ENCODE measurements around the gene TLR3. TPM values are rescaled to one million over a fixed set of nuclear protein-coding genes. Genes with fewer than 3 reads are reported as not detected.
"Not testable (repeated sequence)": the region's sequence is repeated elsewhere in the genome, so short reads cannot be mapped to it uniquely, and the experiment has no call there.

The TLR3 gene
- 0.31 and 3.9 TPM in 2 replicates for total RNA-seq (2014; rRNA removed; shearing (Covaris generic))

DNA sequence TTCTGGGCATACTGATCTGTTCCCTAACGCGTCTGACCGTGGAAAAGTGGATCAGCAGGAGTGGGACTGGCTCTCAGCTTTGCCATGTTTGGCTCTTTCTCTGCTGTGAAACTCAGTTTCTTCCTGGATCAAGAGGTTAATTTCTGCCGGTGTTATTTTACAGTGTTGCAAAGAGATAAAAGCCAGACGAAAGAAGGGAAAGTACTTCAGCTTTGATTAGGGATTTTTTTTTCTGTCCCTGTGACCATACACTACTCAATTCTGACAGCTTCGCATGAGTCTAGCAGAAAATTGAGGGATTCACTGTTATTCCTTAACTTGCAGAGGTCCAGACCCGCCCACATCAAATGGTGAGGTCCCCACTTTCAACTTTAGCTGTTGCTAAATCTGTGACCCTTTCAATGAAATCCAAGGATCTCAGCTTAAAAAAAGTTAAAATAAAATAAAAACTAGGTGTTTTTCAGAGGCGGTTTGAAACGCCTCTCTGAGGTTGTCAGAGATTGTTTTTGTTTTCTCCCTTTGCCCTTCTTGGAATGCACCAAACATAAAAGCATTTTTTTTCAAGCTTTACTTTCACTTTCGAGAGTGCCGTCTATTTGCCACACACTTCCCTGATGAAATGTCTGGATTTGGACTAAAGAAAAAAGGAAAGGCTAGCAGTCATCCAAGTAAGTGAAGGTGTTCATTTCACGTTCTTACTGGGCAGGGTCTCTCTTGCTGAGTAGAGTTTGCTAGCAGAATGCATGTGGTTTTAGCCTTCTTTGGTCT is at the start of gene TLR3:
TLR3 (plus strand) TSS at position 576 of the 768 bp plus-strand sequence. CDS start 7,464 bp downstream, outside the sequence.
- in situ Hi-C loops (cut with HindIII; ENCODE audit: low sequenced_read_pairs) = no loop called here
- DNase-seq (ENCODE audit: low spot score) = peak; percentile 8

DNA sequence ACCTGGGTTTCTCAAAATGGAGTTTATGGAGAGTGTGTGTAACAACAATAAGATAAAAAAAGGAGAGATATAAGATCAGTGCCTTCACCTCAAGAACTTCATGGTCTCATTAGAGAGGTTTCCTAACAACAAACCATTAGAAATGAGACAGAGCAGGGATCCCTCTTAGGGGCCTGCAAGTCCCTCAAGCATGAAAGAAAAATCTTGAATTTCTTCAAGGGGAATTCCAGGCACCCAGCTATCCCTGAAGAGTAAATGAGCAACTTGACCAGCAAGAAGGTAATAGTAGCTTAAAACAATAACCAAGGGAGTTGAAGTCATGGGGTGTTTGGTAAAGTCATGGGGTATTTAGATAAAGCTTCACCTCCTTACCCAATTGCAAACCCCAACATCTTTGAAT is 49.7 kb upstream of the TLR3 start:
- no peak for DNase-seq (ENCODE audit: low spot score)
- in situ Hi-C loops (cut with HindIII; ENCODE audit: low sequenced_read_pairs) = no loop called here

DNA sequence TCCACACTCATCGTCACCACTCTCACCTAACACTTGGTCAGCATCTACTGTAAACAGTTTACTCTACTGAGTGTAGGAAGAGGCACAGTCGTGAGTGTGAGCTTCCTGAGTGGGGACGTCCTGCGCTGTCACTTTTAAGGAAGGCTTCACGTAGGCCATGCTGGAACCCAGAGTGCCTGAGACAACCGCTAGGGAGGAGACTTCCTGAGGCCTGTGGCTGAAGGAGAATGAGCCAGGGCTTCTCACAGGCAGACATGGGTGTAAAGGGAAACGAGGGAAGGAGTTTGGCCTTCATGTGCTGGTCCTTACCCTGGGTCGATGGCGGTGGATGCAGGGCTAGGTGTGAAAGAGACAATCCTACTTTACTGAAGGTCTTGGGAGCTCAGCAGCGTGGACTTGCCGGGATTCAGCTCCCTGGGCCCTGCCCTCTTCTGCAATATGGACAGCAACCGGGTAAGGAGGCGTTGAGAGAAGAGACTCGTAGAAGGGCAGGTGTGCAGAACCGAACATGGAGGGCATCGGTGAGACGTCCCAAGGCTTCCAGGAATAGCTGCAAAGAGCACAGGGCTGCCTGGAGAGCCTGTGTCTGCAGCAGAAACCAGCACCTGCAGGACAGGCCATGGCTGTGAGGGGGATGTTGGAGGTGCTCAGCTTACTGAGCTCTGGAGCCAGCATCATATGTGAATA is 48.7 kb upstream of the TLR3 start:
- in situ Hi-C loops (cut with HindIII; ENCODE audit: low sequenced_read_pairs) = no loop called here
- DNase-seq (ENCODE audit: low spot score) = no peak

DNA sequence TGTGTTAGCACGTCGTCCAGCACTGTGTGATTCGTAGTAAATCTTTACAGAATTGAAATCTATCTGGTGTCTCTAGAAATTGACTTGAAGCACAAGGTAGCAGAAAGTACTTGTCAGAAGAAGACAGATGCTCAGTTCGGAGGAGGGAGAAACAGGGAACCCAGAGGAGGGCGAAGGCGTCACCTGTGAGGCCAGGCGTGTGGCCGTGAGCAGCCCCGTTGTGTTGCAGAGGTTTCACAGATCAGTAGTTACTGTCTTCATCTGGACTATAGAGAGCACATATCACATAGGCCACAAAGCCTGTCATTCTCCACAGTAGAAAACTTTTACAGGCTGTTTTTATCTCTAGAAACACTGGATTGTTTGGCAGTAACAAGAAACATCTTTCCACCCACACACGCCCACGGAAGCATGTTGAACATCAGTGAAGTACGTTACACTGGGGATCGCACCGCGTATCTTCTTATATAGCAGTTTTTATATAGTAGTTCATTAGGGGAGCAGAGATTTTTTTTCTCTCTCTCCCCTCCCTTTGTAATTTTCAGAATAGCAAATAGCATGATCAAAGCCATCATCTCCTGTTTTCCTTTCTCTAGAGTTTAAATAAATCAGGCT is 48.1 kb upstream of the TLR3 start:
- in situ Hi-C loops (cut with HindIII; ENCODE audit: low sequenced_read_pairs) = no loop called here
- DNase-seq (ENCODE audit: low spot score) = peak; percentile 17

DNA sequence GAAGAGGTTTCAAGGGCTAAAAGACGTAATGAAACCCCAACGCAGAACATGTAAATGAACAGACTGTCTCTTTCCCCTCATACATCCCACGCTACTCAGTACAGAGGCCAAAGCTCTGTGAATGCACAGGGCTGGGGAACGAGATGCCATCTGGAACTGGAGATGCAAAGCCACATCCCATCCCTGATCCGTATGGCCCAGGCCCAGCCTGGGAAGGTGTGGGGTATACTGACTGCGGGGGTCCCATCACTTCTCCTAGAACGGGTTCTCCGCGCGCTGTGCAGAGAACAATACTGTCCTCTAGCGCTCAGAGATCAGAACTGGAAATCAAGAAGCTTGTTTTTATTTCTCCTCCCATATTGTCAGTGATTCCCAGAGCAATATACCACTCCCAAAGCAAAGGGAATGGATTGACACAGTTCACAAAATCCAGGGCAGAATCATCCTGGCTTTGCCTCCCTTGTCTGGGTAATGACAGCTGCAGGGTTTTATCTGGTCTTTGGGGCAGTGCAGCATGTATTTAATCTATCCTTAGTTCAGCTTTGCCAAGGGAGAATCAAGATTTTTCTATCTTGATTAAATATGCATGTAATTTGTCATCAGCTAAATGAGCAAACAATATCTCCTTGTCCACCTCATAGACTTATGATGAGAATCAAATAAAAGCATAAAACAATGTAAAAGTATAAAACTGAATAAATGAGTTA is 47.3 kb upstream of the TLR3 start:
- peak; percentile 80 for DNase-seq (ENCODE audit: low spot score)
- in situ Hi-C loops (cut with HindIII; ENCODE audit: low sequenced_read_pairs) = no loop called here

DNA sequence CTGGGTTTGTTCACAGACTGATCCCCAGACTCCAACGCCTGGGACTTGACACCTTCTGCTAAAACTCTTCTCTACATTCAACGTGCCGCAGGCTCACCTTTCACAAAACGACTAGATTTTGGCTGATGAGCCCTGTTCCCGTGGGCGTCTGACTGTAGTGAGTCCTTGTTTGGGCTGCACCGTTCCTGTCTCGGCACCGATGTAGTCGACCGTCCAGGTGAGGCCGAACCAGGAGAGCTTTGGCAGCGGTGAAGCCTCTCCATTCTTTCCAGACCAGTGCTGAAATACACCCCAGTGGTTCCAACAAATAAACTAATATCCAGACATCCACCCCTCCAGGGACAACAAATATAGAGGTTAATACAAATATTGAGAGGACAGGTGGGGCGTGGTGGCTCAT is 45.0 kb upstream of the TLR3 start:
- no peak for DNase-seq (ENCODE audit: low spot score)
- in situ Hi-C loops (cut with HindIII; ENCODE audit: low sequenced_read_pairs) = no loop called here

DNA sequence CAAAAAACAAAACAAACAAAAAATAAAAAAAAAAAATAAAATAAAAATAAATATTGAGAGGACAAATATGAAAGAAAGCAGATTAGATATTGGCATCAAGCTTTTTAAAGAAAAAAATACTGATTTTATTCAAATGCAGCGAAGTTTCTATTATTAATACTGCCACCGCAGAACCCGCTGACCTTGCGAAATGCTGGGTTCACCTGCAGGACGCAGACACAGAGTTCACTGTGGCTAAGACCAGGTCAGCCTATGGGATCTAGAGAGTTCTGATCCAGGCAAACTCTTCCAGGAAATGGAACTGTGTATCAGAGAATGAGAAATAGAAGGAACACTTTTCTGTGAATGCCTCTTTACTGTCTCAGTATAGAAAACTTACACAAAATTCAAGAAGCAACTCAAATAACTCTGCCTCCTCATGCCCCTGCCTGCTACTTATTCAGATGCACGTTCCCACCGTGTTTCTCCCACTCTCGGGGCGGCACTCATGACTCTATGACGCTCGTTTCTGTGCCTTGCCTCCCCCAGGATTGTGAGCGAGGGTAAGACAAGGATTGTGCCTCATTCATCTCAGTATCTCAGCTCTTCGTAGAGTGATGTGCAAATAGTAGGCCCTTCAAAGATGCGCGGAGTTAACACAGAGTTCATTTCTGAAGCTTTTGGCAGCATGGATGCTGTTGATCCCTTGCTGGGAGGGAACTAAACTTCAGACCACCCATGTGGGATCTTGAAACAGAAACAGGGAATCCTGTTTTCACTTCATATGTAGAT is 44.1 kb upstream of the TLR3 start:
- in situ Hi-C loops (cut with HindIII; ENCODE audit: low sequenced_read_pairs) = no loop called here
- no peak for DNase-seq (ENCODE audit: low spot score)

DNA sequence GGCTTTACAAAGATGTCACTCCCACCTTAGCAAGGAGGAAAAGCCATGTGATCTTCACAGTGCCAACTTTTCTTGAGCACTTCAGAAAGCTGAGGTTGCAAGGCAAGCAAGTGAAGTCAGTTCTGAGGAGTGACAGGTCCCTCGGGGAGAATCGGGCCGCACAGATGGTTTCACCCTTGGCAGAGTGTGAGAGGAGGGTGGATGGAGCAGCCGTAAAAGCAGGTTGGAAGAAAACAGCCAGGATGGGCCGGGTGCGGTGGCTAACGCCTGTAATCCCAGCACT is 43.6 kb upstream of the TLR3 start:
- no peak for DNase-seq (ENCODE audit: low spot score)
- in situ Hi-C loops (cut with HindIII; ENCODE audit: low sequenced_read_pairs) = no loop called here

DNA sequence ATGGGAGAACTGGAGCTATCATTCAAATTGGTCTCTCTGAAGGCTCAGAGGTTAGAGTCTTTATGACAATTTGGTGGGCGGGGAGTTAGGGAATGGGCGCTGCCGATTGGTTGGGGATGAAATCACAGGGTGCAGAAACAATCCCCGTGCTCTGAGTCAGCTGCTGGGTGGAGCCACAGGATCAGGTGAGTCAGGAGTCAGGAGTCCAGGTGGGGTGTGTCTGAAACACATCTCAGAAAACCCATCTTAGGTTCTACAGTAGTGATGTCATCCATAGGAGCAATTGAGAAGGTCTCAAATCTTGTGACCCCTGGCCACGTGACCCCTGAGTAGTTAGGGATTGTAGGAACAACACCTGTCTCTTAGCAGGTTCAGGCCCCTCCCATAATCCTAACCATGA is 41.6 kb upstream of the TLR3 start:
- in situ Hi-C loops (cut with HindIII; ENCODE audit: low sequenced_read_pairs) = no loop called here
- no peak for DNase-seq (ENCODE audit: low spot score)

DNA sequence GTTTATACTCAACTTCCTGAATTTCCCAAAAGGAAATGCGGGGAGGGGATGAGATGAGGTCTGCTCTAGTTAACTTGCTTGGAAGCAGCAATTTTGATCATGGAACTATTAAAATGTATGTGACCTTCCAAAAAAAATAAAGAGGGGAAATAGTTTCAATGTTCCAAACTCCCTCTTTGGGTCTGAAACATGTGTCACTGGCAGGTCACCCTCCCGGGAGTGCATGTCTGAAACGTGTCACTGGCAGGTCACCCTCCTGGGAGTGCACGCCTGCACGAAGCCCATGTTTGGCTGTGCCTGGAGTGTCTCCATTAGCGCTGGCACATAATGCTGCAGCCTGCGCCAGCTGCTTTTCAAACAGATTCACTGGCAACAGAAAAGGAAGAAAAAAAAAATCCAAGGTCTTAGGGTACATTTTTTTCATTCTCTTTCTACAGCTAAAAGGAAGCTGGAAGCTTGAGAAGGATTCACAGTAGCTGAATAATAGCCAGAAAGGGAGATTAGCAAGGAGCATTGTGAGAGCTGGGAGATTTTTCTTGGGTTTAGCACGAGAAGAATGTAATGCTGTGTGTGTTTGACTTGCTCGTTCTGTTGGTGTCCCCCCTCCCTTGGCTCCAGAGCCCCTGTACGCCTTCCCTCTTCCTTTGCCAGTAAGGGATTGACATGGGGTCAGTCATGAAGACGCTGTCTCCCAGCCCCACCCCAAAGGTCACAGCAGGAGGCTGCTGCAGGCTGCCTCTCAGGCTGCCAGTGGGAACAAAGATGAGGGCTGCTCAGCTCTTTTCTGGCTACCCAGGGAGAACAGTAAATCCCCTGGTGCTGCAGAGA is 39.2 kb upstream of the TLR3 start:
- DNase-seq (ENCODE audit: low spot score) = peak; percentile 34
- in situ Hi-C loops (cut with HindIII; ENCODE audit: low sequenced_read_pairs) = no loop called here

DNA sequence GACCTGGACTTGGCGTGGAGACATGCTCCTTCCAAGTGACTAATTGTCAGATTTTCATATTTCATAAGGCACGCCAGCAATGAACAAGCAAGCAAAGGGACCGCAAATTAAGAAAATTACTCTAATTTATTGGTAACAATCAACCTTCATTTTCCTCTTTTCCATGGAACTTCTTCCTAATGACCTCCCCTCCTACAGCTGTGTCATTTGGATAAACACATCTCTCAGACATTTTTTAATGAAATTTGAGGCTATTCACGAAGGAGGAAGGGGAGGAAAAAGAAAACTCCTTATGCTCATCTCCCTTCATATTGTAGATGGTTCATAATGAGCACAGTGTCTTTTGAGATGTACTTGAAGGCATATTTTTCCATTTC is 38.6 kb upstream of the TLR3 start:
- in situ Hi-C loops (cut with HindIII; ENCODE audit: low sequenced_read_pairs) = no loop called here
- DNase-seq (ENCODE audit: low spot score) = no peak

DNA sequence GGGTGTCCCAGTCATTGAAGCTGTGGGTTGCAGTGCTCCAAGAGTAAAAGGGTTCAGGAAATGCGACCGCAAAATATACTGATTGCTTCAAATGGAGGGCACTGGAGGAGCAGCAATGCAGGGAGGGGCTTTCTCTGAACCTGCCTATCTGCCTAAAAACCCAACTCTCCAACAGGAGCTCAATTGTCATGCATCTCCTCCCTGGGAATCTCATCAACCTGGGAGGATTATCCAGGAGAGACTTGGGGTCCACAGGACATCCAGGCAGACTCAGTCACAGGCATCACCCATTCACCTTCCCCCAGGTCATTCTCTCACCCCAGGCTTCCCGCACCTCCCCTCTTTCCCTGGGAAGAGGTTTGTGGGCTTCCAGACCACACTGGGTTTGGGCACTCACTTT is 38.2 kb upstream of the TLR3 start:
- DNase-seq (ENCODE audit: low spot score) = no peak
- in situ Hi-C loops (cut with HindIII; ENCODE audit: low sequenced_read_pairs) = no loop called here

DNA sequence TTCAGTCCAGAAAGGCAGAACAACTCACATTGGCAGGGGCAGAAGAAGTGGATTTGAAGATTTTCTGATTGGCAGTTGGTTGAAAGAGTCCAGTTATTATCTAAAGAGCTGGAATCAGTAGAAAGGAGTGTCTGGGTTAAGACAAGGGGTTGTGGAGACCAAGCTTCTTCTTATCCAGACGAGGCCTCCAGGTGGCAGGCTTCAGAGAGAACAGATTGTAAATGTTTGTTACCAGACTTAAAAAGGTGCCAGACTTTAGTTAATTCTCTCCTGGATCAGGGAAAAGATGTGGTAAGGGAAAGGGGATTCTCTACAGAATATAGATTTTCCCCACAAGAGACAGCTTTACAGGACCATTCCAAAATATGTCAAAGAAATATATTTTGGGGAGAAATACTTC is 36.7 kb upstream of the TLR3 start:
- in situ Hi-C loops (cut with HindIII; ENCODE audit: low sequenced_read_pairs) = no loop called here
- DNase-seq (ENCODE audit: low spot score) = peak; percentile 19

DNA sequence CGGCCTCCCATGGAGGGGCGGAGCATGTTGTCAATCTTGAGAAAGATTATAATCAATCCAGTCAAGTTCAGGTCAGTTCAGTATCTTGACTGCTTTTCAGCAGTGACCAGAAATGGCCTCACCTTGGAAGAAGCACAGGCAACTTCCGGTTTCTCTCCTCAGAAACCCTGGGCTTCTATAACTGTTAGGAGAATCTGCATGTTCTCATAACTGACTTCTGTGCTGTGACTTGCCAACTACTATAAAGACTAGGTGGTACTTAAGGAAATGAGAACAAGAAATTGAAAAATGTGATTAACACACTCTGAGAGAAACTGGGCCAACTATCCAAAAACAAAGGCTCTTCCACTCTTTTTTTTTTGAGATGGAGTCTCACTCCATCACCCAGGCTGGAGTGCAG is 35.9 kb upstream of the TLR3 start:
- in situ Hi-C loops (cut with HindIII; ENCODE audit: low sequenced_read_pairs) = no loop called here

DNA sequence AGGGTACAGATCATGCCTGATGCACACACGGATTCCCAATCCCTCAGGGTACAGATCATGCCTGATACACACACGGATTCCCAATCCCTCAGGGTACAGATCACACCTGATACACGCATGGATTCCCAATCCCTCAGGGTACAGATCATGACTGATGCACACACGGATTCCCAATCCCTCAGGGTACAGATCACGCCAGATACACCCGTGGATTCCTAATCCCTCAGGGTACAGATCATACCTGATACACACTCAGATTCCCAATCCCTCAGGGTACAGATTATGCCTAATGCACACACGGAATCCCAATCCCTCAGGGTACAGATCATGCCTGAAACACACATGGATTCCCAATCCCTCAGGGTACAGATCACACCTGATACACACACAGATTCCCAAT is 34.3 kb upstream of the TLR3 start:
- DNase-seq (ENCODE audit: low spot score); in situ Hi-C loops (cut with HindIII; ENCODE audit: low sequenced_read_pairs): not testable (repeated sequence)

More for the DNA sequence above, 35.9 kb upstream of the TLR3 start:
- no peak for DNase-seq (ENCODE audit: low spot score)

DNA sequence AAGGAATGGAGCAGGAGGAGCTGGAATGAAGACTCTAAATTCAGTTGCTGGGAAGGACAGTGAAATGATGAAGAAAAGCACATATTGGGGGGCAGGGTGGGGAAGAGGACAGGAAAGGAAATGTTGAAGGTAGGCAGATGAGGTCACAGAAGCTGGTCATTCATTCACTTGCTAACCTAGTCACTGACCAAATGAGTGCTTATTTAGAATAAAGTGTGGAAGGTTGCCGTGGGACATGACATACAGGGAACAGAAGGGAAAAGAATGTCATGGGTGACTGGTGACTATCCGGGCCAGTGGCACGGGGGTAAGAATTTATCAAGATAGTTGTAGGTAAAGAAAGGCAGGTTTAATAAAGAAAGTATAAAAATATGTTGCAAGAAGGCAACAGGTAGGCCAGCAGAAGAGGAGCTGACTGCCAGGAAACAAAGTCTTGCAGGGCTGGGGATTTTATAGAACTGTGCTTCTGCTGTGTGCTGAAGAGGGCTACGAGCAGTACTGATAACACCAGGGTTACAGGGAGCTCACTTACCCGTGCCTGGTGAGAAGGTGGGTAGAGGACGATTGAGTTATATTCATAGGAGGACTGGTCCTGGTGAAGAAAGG is 31.9 kb upstream of the TLR3 start:
- no peak for DNase-seq (ENCODE audit: low spot score)
- in situ Hi-C loops (cut with HindIII; ENCODE audit: low sequenced_read_pairs) = no loop called here

DNA sequence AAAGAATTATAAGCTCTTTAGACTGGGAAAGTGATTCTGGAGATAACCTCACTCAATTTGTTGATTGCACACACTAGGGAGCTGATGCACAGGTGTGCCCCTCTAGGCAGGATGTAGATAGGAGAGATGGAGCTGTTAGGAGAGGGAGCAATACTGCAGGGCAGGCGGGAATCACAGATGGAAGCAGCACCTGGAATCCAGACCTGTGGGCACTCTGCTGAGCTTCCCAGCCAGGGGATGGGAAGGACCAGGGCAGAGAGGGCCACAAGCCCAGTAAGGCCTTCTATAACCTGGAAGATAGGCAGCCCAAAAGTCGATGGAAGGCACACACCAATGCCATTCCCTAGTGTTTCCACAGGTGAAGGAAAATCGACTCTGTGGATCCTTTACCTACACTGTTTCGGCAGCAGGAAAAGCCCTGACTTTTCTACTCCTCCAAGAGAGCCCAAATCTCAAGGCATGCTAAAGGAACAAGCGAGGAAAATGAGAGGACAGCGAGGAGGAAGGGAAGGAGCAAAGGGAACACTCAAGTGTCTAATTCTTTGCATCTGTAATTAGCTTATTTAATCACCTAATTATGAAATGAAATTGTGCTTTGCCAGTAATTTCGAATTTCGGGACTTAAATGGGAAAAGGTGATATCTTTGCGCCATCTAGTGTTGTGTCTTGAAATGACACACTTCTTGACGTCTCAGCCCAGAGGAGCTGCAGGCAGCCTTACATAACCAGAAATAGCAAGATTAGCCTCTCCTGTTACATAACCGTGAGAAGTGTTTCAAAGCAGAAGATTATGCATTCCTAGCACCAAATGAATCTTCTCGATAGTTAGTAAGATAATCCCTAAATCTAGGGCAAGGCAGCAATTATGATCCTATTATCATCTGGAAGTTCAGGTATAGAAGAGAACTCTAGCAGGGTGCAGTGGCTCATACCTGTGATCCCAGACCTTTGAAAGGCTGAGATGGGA is 31.0 kb upstream of the TLR3 start:
- peak; percentile 97 for DNase-seq (ENCODE audit: low spot score)
- in situ Hi-C loops (cut with HindIII; ENCODE audit: low sequenced_read_pairs) = no loop called here

Measured in G401 (cell line).